Ovary (tissue), 9 donors: ENCODE results near the gene PKN2. TPM values are rescaled to one million over a fixed set of nuclear protein-coding genes. Genes with fewer than 3 reads are reported as not detected.
A peak's percentile ranks its signal among the peaks of the same experiment; 100 is the strongest.

Experiments used
- DNase-seq, 5 donors: peaks; one replicate each; pipeline ENCODE4 v3.0.0-alpha.2; 2019 to 2020
- H3K27ac ChIP-seq, 2 donors: fragments of 200-600 bp; one replicate each; pipeline versions ENCODE4 v1.5.1 to v1.8.0; 2019 to 2022
- H3K27me3 ChIP-seq: fragments of 200-600 bp; one replicate; pipeline ENCODE4 v1.8.0; 2022
- H3K36me3 ChIP-seq: fragments of 200-600 bp; sonication (generic); one replicate; pipeline ENCODE4 v1.5.1; 2019
- H3K4me1 ChIP-seq: one replicate; pipeline ENCODE4 v1.8.1; 2013; ENCODE audit warnings: mild to moderate bottlenecking, moderate library complexity; ENCODE audit not compliant: insufficient read depth
- H3K4me3 ChIP-seq: fragments of 200-600 bp; sonication (generic); one replicate; pipeline ENCODE4 v1.5.1; 2017
- H3K9me3 ChIP-seq, 2 donors: fragments of 200-600 bp in 1 of 2; sonication (generic) in 1 of 2; one replicate each; pipeline versions ENCODE4 v1.5.1 to v1.8.1; 2013 to 2019; ENCODE audit warnings: mild to moderate bottlenecking in 1 of 2, moderate library complexity in 1 of 2
- CTCF ChIP-seq, 3 donors: fragments of 450-650 bp in 2 of 3; fragments of 200-600 bp in 1 of 3; IDR thresholded peaks; one replicate each; pipeline versions ENCODE4 v1.5.1 to v1.8.0; 2016 to 2022; ENCODE audit warnings: antibody characterized with exemption in 3 of 3, mild to moderate bottlenecking in 1 of 3
- EP300 ChIP-seq: sonication (generic); formaldehyde crosslinking; IDR thresholded peaks from one replicate; pipeline ENCODE4 v1.6.1; 2017; ENCODE audit warnings: antibody characterized with exemption
- POLR2A ChIP-seq: fragments of 450-650 bp; IDR thresholded peaks from one replicate; pipeline ENCODE4 v1.6.1; 2017; ENCODE audit warnings: antibody characterized with exemption, mild to moderate bottlenecking, moderate library complexity
- WGBS, 3 donors: extraction: QIAGEN DNeasy Blood & Tissue Kit in 1 of 3; methylation state at CpG; one replicate each; pipeline versions ENCODE4 v1.1.5 to v1.1.7; 2013 to 2017; 5-methylcytosine and 5-hydroxymethylcytosine counted together
- intact Hi-C, 4 donors: fragments of 100-400 bp; cut with DNase I; formaldehyde crosslinking; loops; one replicate each; pipeline versions ENCODE4 v1.11.0 to v1.15.1; 2022 to 2023
- polyA plus RNA-seq, 2 donors: library from polyadenylated mRNA; stranded (reverse); fragments of 200-250 nt in 1 of 2; fragments of 350-450 nt in 1 of 2; fragmentation: Illumina TruSeq in 1 of 2; extraction: RNeasy Lipid Tissue Mini Kit (QIAGEN cat#74804) in 1 of 2; gene quantifications; one replicate each; pipeline ENCODE4 v1.2.3, GENCODE V29; 2013 to 2014
- total RNA-seq, 7 donors: library from RNA; depleted of rRNA in 2 of 7; stranded (reverse); fragments of >200 nt in 2 of 7; fragmentation: NEBNext Ultra II Directional in 3 of 7; extraction: Animal tissue kit (Norgen Biotek cat#: 25700) in 3 of 7; gene quantifications; one replicate each; pipeline versions ENCODE4 v1.1.0 to v1.2.4, GENCODE V29; 2016 to 2023
- donor health status: DM: no; HTN: no; CAD: no; lungs with moderate emphysema.
- donor health status: DM: no; HTN: no; CAD: no.
- donor health status: Bipolar disorder and iron deficiency.
- donor health status: DM: yes; HTN: yes; CAD: no.
- donor health status: DM: no; HTN: no; CAD: no.
- donor health status: DM: yes; HTN: yes; CAD: no.

The PKN2 gene
- total and polyA plus RNA-seq, 9 donors = 17.8 to 58.9 (median 48.6) TPM

DNA sequence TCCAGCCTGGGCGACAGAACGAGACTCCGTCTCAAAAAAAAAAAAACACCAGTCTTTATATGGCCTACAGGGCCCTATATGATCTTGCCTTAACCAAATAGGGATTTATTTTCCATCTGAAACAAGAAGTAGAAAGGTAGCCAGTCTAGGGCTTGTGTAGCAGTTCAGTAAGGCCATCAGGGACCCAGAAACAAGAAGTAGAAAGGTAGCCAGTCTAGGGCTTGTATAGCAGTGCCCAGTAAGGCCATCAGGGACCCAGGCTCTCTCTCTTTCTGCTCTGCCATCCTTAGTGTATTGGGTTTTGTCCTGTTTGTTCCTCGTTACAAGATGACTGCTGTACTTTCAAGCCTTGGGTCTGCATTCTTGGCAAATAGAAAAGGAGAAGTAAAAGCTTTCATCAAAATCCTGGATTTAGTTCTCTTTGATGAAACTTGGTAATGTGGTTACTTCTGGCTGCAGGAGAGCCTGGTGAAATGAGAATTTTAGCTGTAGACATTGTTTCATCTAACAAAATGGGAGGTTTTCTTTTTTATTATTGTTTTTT, 46.1 kb downstream of the PKN2 start:
- no peaks in the 10 kb centered on the region for H3K27me3 ChIP-seq
- no peak overlapping the region for H3K4me3 ChIP-seq
- TF ChIP-seq POLR2A (no peak), CTCF (IDR thresholded peaks at IDR 0.05) (no peak), EP300 (no peak)
- H3K36me3 ChIP-seq = no peaks in the 10 kb centered on the region
- DNase-seq = no peak
- H3K4me1 ChIP-seq = peaks cover 12% of the 10 kb centered on the region
- no peak overlapping the region for H3K27ac ChIP-seq
- WGBS, 3 donors = 87 to 92% (median 90%) methylated on average over 4 of the region's 4 CpGs
- H3K9me3 ChIP-seq = no peaks in the 10 kb centered on the region
- intact Hi-C loops = no loop called here

DNA sequence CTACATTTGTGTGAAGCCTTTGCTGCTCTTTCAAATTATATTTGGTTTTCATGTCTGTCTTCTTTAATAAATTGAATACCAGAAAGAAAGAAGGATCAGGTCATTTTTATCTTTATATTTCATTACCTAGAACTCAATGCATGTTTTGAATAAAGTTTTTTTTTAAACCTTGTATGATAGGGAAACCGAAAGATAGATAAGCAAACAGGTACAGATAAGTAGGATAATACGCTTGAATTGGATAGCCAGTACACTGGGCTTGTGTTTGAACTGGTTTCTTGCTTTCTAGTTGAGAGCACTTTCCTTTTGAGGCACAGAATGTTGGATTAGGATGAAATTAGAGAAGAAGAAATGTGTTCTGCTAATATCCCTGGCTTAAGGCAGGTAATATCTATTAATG, 46.9 kb downstream of the PKN2 start:
- TF ChIP-seq CTCF (IDR thresholded peaks at IDR 0.05) (no peak), POLR2A (no peak), EP300 (no peak)
- intact Hi-C loops = no loop called here
- Histone ChIP-seq H3K4me3 (no peak overlapping the region), H3K4me1 (peaks cover 12% of the 10 kb centered on the region), H3K36me3 (no peaks in the 10 kb centered on the region), H3K27me3 (no peaks in the 10 kb centered on the region), H3K9me3 (no peaks in the 10 kb centered on the region), H3K27ac (peak overlapping the region in 1 of 2 donors; percentile 33)
- 38 to 53% (median 51%) methylated on average over 2 of the region's 2 CpGs for WGBS, 3 donors
- DNase-seq = no peak

GRCh38 chr1:88731475-88732269, 47.6 kb downstream of the PKN2 start:
- DNase-seq = peak in 2 of 5 donors; percentile 38 to 52
- WGBS, 3 donors = 1 to 6% (median 4%) methylated on average over 2 of the region's 2 CpGs
- H3K27ac ChIP-seq = peak overlapping the region in 1 of 2 donors; percentile 33
- no peak overlapping the region for H3K4me3 ChIP-seq
- intact Hi-C loops = no loop called here
- no peaks in the 10 kb centered on the region for H3K36me3 ChIP-seq
- H3K27me3 ChIP-seq = no peaks in the 10 kb centered on the region
- TF ChIP-seq POLR2A (no peak), EP300 (no peak), CTCF (IDR thresholded peaks at IDR 0.05) (no peak)
- peaks cover 12% of the 10 kb centered on the region for H3K4me1 ChIP-seq
- no peaks in the 10 kb centered on the region for H3K9me3 ChIP-seq

DNA sequence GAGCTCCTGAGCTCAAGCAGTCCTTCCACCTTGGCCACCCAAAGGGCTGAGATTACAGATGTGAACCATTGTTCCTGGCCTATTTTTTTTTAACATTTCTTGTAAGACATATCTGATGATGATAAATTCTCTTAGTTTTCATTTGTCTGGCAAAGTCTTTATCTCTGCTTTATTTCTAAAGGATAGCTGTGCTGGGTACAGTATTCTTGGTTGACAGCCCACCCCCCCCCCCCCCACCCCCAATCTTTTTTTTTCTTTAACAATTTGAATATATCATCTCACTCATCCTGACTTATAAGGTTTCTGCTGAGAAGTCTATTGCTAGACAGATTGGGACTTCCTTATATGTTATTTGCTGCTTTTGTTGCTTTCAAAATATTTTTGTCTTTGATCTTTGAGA, 51.3 kb downstream of the PKN2 start:
- peaks cover 2% of the 10 kb centered on the region for H3K4me1 ChIP-seq
- TF ChIP-seq POLR2A (no peak), CTCF (IDR thresholded peaks at IDR 0.05) (no peak), EP300 (no peak)
- intact Hi-C loops = no loop called here
- H3K27me3 ChIP-seq = no peaks in the 10 kb centered on the region
- DNase-seq = no peak
- H3K27ac ChIP-seq = no peak overlapping the region
- no peaks in the 10 kb centered on the region for H3K36me3 ChIP-seq
- no peak overlapping the region for H3K4me3 ChIP-seq
- no peaks in the 10 kb centered on the region for H3K9me3 ChIP-seq
